HG02884 (cell line): ENCODE results near the gene RAP1A.
"Not testable (repeated sequence)": the region's sequence is repeated elsewhere in the genome, so short reads cannot be mapped to it uniquely, and the experiment has no call there.

Experiments
- ATAC-seq: cut with Tn5 transposase; IDR thresholded peaks from one replicate; pipeline ENCODE4 v1.9.1; 2021; ENCODE audit warnings: mild to moderate bottlenecking, moderate library complexity; ENCODE audit not compliant: unreplicated experiment

The RAP1A gene

DNA sequence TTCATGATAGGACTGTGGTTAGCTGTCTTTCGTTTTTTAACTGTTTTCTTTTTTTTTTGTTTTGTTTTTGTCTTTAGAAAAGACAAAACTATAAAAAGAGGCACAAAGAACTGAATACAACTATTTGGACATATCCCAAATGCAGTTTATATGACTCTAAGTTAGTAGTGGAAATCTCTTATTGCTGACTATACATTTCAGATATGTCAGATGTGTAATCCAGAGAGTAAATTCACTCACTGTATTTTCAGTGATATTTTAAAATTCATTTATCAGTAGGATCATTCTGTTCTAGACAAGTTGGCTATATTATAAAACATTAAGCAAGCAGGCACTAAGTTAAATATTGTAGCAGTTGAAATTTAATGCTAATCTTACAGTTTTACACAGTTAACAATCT, 5.7 kb downstream of the RAP1A start:
- ATAC-seq, result no peak

DNA sequence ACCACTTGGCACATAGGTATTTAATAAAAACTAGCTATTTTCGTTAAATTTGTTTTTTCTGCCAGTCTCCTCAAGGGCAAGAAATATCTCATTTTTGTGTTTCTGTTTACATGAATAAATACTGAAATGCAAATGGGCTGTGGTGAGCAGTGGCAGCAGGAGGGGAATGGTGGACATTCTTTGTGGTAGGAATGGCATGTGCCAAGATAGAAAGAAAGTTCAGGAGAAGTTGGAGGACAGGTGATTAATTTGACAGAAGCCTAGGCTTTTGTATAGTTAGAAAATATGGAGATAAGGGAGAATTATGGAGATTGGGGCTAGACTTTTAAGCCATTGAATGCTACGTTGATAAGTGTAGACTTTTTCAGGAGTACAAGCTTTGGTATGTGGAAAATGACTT, 8.6 kb downstream of the RAP1A start:
- ATAC-seq, result no peak

DNA sequence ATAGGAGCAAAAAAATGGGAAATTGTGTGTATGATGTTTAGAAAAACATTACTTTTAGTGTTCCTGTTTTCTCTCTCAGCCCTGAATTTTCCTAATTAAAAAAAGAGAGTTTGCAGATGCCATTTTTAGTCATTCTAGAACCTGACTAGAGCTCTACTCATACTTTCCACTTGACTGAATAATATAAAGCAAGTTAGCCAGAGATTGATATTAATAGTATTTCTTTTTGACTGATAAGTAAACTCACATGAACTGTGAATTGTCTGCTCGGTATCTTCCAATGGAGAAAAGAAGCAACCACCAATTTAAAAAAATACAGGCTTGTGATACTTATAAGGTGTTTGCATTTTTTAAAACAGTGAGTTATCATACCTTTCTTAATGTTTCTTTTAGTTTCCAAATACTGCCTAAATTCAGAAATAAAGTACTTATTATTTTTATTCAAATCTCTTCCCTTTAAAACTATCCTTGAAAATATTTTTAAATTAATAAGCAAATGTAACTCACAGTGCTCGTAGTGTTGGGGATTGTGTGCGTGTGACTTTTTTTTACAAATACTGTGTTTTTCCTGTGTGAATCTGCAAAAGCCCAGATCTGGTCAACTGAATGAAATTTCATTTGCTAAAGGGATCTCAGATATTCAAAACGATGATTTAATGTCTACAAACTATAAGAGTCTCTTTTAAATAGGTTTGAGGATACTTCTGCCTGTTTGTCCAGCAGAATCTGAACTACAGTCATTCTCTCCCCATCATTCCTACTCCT, 9.8 kb downstream of the RAP1A start:
- no peak for ATAC-seq

DNA sequence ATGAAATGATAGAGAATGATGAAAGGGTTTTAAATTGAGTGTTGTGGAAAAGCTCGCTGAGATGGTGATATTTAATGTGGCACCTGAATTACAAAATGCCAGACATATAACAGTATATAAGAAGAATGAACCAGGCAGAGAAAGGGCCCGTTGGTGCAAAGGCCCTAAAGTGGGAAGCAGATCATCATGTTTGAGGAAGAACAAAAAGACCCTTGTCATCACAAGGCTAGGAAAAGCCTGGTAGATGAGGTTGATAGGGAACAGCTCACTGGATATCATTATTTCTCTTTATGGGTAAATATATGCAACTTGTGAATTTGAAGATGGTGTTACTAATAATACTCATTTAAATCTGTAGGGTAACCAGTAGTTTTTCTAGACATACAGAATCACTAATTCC, 11.0 kb downstream of the RAP1A start:
- no peak for ATAC-seq

DNA sequence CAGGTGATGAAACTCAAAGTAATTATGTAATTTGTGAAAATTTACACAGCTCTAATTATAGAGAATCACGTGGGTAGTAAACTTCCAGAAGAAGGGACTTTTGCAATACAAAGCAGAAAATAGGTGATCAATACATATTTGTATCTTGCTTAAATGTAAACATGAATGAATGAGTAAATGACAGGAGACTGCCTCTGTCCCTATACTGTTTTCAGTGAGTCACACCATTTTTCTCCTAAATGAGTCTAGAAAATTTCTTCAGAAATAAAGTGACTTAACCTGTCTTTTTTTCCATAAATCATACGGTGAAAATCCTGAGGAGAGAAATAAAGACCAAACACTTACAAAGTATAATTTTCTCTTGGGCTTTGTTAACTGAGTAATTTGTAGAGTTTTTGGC, 11.9 kb downstream of the RAP1A start:
- ATAC-seq, result no peak

DNA sequence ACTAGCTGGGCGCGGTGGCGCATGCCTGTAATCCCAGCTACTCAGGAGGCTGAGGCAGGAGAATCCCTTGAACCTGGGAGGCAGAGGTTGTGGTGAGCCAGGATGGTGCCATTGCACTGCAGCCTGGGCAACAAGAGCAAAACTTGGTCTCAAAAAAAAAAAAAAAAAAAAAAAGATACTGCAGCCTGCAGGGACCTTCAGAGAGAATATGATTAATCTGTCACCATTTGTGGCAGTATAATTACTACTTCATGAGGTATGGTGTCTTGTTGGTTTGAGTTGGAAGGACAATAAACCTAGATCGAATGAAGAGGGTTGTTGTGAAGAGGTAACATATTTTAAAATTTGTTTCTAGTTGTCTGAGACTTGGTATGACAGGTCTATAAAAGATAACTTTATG, 13.2 kb downstream of the RAP1A start:
- ATAC-seq, result not testable (repeated sequence)

DNA sequence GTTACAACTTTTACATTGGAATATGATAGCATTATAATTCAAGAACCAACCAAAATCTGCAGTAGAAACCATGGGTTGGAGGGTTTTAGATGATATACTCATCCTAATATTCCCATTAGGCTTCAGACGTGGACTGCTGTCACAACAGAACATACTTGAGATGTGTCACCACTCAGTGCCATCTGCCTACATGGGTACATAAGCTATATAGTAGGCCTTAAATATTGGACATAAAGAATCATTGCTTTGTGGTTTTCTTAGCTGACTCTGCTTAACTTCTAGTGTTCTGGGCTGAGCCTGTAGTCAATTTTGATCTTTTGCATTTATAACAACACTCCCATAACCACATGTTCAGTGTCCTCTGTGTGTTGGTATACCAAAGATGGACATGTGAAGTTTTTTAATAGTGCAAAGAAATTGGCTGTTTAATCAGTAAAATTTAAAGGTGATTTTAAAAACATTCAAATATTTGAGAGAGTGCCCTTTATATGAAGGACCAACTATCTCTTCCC, 14.2 kb downstream of the RAP1A start:
- ATAC-seq, result no peak

DNA sequence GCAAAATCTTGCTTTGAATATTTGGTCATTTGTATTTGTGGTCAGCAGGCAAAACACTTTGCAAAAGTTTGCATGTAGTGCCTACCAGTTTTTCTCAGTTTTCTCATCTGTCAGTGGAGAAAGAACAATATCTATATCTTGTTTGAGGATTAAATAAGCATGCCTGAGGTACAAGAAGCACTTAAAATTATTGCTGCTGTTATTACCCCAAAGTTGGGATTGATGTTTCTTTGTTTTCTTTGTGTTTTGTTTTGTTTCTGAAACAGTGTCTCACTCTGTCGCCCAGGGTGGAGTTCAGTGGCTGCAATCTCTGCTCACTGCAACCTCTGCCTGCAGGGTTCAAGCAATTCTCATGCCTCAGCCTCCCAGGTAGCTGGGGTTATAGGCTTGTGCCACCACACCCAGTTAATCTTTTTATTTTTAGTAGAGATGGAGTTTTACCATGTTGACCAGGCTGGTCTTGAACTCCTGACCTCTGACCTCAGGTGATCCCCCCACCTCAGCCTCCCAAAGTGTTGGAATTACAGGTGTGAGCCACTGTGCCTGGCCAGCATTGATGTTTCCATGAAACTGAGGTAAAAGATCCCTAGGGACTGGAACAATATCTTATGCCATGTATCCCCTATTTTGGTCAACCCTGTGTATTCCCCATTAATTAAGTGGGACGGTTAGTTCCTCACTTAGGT, 15.9 kb downstream of the RAP1A start:
- ATAC-seq, result no peak

DNA sequence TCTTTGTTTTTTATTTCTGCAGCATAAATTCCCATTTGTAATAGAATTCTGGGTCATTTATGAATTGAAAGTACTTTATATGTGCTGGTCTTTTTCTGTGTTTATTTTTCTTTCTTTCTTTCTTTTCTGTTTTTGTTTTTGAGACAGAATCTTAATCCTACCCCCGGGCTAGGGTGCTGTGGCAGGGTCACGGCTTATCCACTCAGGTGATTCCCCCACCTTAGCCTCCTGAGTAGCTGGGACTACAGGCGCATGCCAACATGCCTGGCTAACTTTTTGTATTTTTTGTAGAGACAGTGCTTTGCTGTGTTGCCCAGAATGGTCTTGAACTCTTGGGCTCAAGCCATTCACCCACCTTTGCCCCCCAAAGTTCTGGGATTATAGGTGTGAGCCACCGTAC, 18.7 kb downstream of the RAP1A start:
- ATAC-seq, result no peak

DNA sequence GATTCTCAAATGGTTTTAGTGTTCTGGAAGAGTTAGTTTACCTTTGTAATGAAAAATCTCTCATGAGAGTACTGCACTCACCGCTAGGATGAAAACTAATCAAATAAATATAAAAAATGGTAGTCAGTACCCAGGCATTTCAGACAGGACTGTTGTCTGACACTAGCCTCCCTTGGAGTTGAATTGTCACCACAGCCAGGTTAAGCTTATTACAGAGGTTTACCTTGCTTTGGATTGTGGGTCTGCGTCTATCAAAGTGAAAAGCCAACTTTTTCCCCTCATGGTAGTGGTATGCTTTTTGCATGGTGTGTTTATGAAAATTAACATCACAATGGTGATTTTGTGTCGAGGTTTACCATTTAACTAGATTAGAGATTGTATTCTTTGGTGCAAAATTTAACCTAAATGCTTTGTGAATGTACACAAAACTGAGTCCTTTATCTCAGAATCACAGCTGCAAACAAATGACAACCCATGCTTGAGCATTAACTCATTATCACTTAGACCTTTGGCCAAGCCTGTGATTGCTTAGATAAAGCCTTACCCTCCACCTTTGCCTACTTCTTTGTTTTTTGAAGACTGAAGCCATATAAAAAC, 20.1 kb downstream of the RAP1A start:
- ATAC-seq, result no peak

DNA sequence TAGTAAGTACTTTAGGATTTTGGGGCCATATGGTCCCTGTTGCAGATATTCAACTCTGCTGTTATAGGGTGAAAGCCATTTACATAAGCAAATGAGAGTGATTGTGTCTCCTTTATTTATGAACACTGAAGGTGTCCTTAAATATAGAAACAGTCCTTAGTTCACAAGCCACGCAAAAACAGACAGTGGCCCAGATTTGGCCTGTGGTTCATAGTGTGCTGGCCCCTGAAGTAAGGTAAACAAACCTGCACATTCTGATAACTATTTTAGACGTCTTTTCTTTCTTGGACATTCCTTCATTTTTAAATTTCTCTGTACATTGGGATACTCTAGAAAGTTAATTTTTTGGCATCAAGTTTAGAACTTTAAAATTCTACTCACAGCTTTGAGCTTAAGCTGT, 23.5 kb downstream of the RAP1A start:
- no peak for ATAC-seq

DNA sequence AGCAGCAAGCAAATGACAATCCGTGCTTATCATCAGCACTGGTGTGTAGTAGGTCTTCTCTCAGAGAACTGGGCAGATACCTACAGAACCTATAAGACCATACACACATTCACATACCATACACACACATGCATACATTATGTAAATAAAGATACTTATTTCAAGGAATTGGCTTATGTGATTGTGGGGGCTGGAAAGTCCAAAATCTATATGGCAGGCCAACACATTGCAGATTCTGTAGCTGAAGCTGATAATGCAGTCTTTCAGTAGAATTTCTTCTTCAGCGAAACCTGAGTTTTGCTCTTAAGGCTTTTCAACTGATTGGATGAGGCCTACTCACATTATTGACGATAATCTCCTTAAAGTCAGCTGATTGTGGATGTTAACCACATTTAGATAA, 24.1 kb downstream of the RAP1A start:
- ATAC-seq, result no peak

DNA sequence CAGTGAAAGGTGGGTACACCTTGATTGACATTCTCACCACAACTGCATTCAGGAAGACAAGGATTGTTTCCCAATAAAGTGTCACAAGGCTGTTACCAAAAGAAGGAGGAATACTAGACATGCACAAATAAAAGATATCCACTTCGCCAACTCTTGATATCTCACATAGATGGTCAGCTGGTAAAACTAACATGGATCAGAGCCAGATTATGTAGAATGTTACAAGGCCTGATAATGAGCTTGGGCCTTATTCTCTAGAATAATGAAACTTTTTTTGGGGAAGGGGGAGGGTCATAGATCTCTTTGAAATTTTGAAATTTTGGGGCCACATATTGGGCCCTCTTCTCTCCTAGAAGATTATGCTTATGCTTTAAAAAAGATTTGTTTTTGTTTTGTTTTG, 24.9 kb downstream of the RAP1A start:
- ATAC-seq, result no peak

DNA sequence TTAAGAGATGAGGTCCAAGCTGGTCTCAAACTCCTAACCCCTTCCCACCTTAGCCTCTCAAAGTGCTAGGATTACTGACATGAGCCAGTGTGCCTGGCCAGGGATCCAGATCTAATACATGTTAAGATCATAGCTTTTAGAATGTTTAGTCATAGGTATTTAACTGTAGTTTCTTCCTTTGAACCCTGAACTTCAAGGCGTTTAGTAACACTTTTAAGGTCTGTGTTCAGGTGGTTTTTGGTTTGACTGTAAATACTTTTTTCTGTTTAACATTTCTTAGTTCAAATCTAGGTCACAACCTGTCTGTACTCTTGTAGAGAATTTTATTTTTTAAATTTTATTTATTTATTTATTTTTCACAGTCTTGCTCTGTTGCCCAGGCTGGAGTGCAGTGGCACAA, 28.1 kb downstream of the RAP1A start:
- ATAC-seq, result no peak

DNA sequence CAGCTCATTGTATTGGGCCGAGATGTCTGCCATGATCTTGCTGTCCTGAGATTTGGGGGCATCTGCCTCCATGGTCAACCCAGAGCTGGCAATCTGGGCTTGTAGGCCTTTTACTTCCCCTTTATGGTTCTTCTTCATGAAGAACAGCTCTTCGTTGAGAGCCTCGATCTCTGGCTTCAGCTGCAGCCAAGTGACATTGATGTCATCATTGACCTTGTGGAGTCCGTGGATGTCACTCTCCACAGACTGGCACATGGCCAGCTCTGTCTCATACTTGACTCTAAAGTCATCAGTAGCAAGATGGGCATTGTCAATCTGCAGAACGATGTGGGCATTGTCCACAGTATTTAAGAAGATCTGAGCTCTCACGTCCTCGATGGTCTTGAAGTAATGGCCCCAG, 29.2 kb downstream of the RAP1A start:
- ATAC-seq, result no peak

DNA sequence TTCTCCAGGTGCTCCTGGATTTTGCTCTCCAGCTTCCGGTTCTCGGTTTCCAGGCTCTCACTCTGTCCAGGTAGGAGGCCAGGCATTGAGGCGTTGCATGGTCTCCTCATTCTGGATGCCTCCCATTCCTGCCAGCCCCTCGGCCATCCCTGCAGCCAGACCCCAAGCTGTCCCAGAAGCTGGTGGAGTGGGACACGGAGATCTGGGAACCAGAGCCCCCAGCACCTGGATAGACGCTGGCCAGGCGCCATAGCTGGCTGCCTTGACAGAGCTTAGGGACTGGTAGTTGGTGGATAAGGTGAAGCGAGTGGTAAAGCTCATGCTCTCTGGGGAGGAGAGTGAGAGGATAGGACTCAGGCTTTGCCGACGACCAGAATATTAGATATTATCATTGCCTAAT, 29.6 kb downstream of the RAP1A start:
- ATAC-seq, result no peak

DNA sequence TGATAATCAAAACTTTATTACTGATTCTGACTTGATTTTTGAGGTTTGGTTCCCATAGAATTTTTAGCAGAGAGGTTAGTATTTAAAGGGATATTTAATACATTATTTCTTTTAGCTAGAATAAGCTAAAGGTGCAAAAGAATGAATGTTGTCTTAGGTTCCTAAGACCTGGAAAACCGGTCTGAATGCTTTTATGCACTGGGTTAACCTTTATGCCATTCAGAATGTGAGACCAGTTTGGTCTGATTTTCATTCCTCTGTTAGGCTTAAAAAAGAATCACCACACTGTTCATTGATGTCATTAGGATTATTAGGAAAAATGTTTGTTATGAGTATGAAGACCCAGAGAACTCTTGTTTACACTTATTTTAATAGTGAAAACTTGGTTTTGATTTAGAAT, 30.1 kb downstream of the RAP1A start:
- no peak for ATAC-seq

DNA sequence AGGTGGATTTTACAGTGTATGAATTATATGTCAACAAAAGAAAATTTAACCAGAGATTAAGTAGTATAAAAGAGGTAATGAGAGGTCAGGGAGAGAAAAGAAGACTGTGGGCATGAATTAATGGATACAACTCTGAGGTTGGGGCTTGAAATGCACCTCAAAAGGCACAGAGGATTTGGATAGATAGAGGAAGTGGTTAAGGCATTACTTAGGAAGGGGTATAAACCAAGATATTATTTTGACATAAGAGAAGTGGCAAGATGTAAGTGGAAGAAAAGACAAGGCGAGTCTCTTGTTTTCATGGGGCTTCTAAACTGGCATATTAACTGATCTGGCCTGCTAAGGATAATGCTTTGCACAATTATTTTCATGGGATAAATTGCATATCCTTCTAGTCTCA, 34.1 kb downstream of the RAP1A start:
- ATAC-seq, result no peak

DNA sequence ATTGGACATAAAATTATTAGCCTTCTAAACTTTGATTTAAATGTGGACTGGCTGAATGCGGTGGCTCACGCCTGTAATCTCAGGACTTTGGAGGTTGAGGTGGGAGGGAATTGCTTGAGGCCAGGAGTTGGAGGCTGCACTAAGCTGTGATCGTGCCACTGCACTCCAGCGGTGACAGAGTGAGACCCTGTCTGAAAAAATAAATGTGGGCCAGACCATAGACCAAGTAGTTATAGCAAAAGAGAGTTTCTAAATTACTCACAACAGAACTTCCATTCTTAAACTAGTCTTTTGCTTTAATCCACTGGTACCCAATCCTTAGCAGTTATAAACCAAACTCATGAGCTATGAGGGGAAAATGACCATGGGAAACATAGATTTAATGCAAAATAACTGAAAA, 35.2 kb downstream of the RAP1A start:
- ATAC-seq, result peak; percentile 68

DNA sequence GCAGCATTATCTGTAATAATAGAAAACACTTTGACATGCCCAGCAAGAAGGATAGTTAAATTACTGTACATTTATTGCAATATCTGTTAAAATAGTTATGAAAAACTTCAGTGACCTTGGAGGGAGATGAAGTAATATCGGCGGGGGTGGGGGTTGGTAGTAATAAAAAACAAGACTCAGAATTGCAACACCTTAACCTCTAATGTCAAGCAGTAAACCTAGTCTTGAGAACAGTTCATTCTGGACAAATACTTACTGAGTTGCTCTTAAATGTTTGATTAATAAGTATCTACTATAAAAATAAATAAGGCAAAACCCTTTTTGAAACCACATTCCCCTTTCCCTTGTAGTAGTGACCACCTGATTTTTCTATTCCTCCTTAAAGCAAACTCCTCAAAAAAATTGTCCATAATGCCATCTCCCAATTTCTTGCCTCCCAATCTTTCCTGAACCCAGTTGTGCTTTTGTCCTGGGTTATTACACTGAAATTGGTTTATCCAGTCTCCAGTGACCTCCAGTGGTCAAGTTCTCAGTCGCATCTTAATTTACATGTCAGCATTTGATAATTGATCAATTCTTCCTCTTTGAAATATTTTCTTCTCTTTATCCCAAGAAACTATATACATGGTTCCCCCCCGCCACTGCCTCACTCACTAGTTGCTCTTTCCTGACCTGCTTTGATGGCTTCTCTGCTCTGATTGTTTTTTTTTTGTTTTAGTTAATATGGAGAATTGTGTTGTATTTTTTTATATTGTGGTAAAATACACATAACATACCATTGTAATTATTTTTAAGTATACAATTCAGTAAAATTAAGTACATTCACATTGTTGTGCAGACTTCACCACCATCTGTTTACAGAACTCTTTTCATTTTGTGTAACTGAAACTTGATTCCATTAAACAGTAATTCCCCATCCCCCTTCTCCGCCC, 36.8 kb downstream of the RAP1A start:
- ATAC-seq, result no peak

DNA sequence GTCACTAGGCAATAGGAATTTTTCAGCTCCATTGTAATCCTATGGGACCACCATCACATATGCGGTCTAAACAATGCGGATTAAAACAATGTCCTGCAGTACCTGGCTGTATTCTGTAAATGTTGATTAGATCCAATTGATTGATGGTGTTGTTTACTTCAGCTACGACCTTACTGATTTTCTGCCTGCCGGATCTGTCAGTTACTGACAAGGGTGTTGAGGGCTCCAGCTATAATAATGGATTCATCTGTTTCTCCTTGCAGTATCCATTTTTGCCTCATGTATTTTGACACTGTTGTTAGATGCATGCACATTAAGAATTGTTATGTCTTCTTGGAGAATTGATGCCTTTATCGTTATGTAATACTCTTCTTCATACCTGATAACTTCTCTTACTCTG, 39.0 kb downstream of the RAP1A start:
- ATAC-seq, result no peak
